NT2/D1 (cell line): ENCODE measurements around the gene SCAMP1.

Source experiments
- DNase-seq: peaks from one replicate; pipeline ENCODE4 v3.0.0-alpha.2; 2011; ENCODE audit warnings: low read depth, low spot score
- H3K27me3 ChIP-seq: 2 replicates; pipeline ENCODE4 v1.6.0; 2011; ENCODE audit warnings: mild to moderate bottlenecking; ENCODE audit not compliant: insufficient read length, insufficient read depth
- H3K36me3 ChIP-seq: 2 replicates; pipeline ENCODE4 v1.6.1; 2011; ENCODE audit warnings: mild to moderate bottlenecking, low read length, mixed read lengths; ENCODE audit not compliant: insufficient read depth, insufficient read length
- H3K4me1 ChIP-seq: 2 replicates; pipeline ENCODE4 v1.5.1; 2011; ENCODE audit not compliant: insufficient read depth, insufficient read length
- H3K4me3 ChIP-seq: 2 replicates; pipeline ENCODE4 v1.5.1; 2011; ENCODE audit warnings: low read depth; ENCODE audit not compliant: insufficient read length
- H3K9ac ChIP-seq: 2 replicates; pipeline ENCODE4 v1.6.0; 2011; ENCODE audit warnings: low read depth; ENCODE audit not compliant: insufficient read length
- H3K9me3 ChIP-seq: 2 replicates; pipeline ENCODE4 v1.5.1; 2011; ENCODE audit warnings: mild to moderate bottlenecking, low read length; ENCODE audit not compliant: insufficient read depth
- SUZ12 ChIP-seq: IDR thresholded peaks from 2 replicates; pipeline ENCODE4 v1.6.1; 2011; ENCODE audit not compliant: insufficient read length, insufficient read depth; ENCODE audit errors: extremely low read depth
- YY1 ChIP-seq: IDR thresholded peaks from 2 replicates; pipeline ENCODE4 v1.6.1; 2011; ENCODE audit not compliant: insufficient read length, insufficient read depth
- ZNF274 ChIP-seq: IDR thresholded peaks from 2 replicates; pipeline ENCODE4 v1.6.1; 2011; ENCODE audit warnings: mild to moderate bottlenecking, low read depth, low read length

SCAMP1 gene

DNA sequence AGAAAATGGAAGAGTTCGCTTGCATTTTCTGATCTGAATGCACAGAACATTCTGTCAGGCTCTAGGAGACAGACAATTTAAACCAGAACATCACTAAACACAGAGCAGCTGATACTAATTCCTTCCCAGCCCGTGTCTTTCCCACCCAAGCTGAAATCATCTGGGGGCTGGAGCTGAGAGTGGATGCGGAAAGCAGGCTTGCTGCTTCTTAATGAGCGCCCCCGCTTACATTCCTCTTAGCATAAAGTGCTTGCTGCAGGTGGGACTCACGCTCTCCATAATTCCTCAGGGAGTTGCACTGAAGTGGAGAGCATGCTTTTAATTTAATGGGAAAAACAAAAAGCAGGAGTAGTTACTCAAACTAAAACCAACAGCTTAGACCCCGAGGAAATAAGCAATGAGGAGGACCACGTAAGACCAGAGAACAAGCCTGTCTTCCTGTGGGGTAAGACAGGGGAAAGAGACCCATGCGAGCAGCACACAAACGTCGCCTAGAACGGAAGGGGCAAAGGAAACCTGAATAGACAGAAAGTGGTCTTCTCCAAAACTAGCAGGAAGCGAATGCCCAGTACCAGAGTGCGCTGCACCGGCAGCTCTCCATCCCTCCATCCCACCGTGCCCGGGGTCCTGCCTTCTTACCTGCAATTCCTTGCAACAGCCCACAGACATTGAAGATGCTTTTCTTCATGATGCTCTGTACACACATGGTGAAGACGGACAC lies 148.9 kb downstream of the SCAMP1 start:
- no peak for TF ChIP-seq SUZ12
- TF ChIP-seq YY1: no peak
- no peak for TF ChIP-seq ZNF274
- no peaks in the 10 kb centered on the region for H3K9me3 ChIP-seq
- no peaks in the 10 kb centered on the region for H3K27me3 ChIP-seq
- no peak for DNase-seq
- peaks cover 6% of the 10 kb centered on the region for H3K4me1 ChIP-seq
- no peak overlapping the region for H3K4me3 ChIP-seq
- no peak overlapping the region for H3K9ac ChIP-seq
- peaks cover 9% of the 10 kb centered on the region for H3K36me3 ChIP-seq

DNA sequence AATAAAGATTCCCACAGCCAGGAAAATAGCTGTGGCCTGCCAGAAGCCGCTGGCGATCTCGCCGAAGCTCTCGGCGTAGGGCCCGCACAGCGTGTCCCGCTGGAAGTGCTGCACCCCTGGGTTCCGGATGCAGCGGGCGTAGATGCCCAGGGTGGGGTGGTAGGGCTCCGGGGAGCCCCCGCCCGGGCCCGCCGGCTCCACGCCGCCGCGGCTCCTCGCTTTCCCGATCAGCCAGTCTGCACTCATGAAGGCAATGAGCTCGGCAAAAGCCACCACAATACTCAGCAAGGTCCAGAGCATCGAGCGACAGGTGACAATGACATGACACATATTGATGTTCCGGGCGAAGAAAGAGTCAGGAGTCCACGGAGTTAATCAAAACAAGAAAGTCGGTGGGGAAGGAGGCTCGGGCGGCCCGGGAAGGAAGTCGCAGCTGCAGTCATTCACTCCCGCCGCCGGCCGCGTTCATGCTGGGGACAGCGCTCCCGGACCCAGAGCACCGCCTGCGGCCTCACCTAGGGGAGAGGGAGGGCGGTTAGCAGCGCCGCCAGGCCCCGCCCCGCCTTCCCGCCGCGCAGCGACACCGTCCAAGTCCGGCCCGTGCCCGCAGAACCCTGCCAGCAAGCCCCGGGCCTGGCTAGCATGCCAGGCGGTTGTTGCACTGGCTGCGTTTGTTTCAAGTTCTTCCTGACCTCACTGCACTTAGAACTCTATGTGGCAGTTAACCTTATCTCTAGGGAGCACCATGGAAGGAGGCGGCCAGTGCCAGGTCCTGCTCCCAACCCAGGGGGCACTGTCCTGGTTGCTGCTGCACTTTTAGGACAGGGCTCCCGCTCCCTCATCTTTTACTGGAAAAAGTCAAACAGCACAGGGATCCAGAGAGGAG lies 149.7 kb downstream of the SCAMP1 start:
- TF ChIP-seq YY1: no peak
- no peak for TF ChIP-seq SUZ12
- TF ChIP-seq ZNF274: no peak
- Histone ChIP-seq H3K4me1 (peaks cover 6% of the 10 kb centered on the region), H3K9ac (no peak overlapping the region), H3K27me3 (no peaks in the 10 kb centered on the region), H3K9me3 (no peaks in the 10 kb centered on the region), H3K36me3 (peaks cover 11% of the 10 kb centered on the region), H3K4me3 (no peak overlapping the region)
- DNase-seq: no peak

DNA sequence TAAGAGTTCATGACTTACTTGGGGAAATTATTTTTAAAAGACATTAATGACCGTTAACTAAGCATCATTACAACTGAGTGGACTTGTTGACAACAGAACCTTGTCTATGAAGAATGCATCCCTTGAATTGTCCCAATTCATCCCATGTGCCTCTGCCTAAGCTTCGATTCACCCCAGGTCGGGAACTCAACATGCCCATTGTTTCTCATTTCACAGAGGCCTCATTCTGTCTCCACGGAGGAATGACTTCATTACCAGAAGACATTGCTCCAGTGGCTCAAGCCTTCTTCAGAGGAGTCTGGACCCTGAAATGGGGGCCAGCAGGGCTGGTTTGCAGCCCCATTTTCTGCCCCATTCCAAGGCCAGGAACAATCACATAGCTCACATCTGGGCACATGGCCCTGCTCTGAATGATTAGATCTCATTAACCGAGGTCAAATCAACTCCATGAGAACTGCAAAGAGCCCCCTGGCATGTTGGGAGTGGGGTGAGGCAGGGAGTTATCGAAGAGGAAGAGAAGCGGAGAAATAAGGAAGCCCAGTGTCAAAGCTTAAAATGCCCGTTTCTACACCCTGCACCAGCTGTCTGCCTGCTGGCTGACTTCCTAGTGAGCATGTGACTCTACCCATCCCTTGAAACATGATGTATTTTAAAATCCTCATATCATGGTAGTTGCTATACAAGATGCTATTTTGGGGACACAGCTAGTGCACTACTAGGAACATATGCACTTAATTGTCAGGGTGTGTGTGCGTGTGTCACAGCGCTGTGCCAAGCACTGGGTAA lies 150.9 kb downstream of the SCAMP1 start:
- Histone ChIP-seq H3K4me1 (peaks cover 6% of the 10 kb centered on the region), H3K9me3 (no peaks in the 10 kb centered on the region), H3K27me3 (no peaks in the 10 kb centered on the region), H3K4me3 (no peak overlapping the region), H3K36me3 (peaks cover 11% of the 10 kb centered on the region), H3K9ac (no peak overlapping the region)
- TF ChIP-seq YY1 (no peak), ZNF274 (no peak), SUZ12 (no peak)
- DNase-seq: no peak

DNA sequence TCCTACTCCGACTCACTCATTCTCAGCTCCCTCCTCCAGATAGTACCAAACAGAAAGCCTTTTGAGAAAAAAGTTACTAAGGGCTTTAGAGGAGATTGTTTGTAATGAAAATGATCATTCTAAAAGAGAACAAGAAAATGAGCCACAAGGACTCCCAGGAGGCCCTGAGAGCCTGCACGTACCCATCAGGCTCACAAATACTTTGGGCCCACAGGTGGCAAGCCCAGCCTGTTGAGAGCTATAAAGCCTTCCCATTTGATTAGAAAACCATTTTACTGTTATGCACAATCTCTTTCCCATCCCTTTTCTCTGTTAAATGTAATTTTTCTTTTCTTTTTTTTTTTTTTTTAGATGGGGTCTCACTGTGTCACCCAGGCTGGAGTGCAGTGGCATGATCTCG lies 152.0 kb downstream of the SCAMP1 start:
- Histone ChIP-seq H3K4me1 (peaks cover 6% of the 10 kb centered on the region), H3K36me3 (peaks cover 11% of the 10 kb centered on the region), H3K9ac (no peak overlapping the region), H3K4me3 (no peak overlapping the region), H3K9me3 (no peaks in the 10 kb centered on the region), H3K27me3 (no peaks in the 10 kb centered on the region)
- no peak for DNase-seq
- TF ChIP-seq ZNF274: no peak
- TF ChIP-seq SUZ12: no peak
- no peak for TF ChIP-seq YY1

DNA sequence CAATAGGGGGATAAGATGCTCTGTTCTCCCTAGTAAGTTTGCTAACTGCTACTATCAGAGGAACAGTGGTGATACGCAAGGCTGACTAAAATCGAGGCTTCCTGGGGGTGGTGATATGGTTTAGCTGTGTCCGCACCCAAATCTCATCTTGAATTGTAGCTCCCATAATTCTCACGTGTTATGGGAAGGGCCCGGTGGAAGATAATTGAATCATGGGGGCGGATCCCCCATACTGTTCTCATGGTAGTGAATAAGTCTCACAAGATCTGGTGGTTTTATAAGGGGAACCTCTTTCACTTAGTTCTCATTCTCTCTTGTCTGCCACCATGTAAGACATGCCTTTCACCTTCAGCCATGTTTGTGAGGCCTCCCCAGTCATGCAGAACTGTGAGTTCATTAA lies 153.0 kb downstream of the SCAMP1 start:
- no peak overlapping the region for H3K4me3 ChIP-seq

DNA sequence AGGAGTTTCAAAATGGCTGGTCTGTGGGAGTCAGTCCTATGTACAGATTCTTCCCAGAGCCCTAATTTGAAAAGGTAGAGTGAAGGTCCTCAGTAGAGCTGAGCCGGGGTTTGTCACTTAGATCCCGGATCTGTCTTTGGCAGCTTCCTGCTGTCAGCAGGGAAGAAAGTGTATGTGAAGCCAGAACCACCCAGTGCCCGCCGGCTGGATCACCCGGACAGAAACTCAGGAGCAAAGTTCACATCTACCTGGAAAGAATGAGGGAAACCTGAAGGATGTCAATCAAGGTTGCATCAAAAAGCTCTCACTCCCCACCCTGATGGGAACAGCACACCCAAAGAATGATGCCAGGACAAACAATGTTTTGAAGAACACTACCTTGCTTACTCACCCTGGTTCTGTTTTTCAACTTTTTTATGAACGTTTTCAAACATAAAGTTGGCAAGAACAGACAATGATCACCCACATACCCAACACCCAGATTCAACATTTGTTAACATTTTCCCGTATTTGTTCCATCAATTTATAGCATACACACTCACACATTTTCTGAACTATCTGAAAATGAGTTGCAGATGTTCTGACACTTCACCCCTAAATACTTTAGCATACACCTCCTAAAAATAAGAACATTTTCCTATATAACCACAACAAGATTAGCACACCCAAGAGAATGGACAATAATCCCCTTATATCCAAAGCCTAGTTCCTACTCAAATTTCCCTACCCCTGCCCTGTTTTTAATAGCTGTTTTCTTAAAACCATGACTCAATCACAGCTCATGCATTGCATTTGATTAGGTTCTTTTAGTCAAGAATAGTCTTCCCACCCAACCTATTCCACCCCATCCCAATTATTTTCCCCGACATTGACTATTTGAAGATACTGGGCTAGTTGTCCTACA lies 154.3 kb downstream of the SCAMP1 start:
- no peak overlapping the region for H3K4me3 ChIP-seq
- peaks cover 12% of the 10 kb centered on the region for H3K4me1 ChIP-seq
- H3K27me3 ChIP-seq: no peaks in the 10 kb centered on the region

More for the DNA sequence above, 153.0 kb downstream of the SCAMP1 start:
- Histone ChIP-seq H3K4me1 (peaks cover 6% of the 10 kb centered on the region), H3K9ac (no peak overlapping the region), H3K9me3 (no peaks in the 10 kb centered on the region), H3K27me3 (no peaks in the 10 kb centered on the region), H3K36me3 (peaks cover 11% of the 10 kb centered on the region)
- DNase-seq: no peak
- TF ChIP-seq YY1 (no peak), SUZ12 (no peak), ZNF274 (no peak)

More for the DNA sequence above, 154.3 kb downstream of the SCAMP1 start:
- Histone ChIP-seq H3K36me3 (peaks cover 9% of the 10 kb centered on the region), H3K9ac (no peak overlapping the region), H3K9me3 (no peaks in the 10 kb centered on the region)
- DNase-seq: no peak
- TF ChIP-seq YY1 (no peak), ZNF274 (no peak), SUZ12 (no peak)
